ENCODE data around the gene STAG3. TPM values are rescaled to one million over a fixed set of nuclear protein-coding genes. Genes with fewer than 3 reads are reported as not detected.
"Not testable (repeated sequence)": the region's sequence is repeated elsewhere in the genome, so short reads cannot be mapped to it uniquely, and the experiment has no call there.

Gene STAG3
- polyA plus RNA-seq, 2 donors, result 0.25 to 0.73 TPM

DNA sequence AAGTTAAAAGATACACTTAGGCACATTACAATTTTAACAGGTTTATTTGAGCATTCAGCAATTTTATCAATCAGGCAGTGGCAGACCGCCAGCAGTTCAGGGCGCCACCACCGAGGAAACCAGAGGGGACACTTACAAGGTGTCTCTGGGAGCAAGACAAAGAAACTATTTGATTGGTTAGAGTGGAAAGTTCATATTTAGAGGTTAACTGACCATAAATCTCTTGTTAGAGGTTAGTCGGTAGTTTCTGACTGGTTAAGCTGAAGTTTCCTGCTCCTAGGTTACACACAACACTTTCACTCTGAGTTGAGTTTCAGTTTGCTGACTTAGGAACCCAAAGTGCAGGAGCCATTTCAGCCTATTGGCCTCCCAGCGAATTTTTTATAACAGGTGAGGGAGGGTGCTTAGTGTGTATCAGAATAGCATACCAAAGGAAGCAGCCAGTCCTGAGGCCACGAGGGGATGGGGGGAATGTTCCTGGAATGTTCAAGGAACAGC lies 31.2 kb downstream of the STAG3 start:
- 40 to 58% methylated on average over 6 of the region's 6 CpGs for WGBS, 2 donors
- Histone ChIP-seq H3K36me3 (ENCODE audit: control insufficient read depth in 2 of 2, insufficient read depth in 2 of 2, low read length in 1 of 2) (no peaks in the 10 kb centered on the region), H3K4me3 (ENCODE audit: low read depth in 1 of 2, low read length in 2 of 2) (no peak overlapping the region), H3K9me3 (ENCODE audit: control insufficient read depth in 2 of 2, insufficient read depth in 1 of 2, low read depth in 1 of 2, low read length in 1 of 2) (no peaks in the 10 kb centered on the region), H3K4me1 (ENCODE audit: control insufficient read depth in 2 of 2, insufficient read depth in 2 of 2, low read length in 1 of 2) (no peaks in the 10 kb centered on the region), H3K27ac (ENCODE audit: low read depth in 2 of 2, low read length in 1 of 2) (no peak overlapping the region), H3K27me3 (ENCODE audit: control insufficient read depth in 1 of 2, insufficient read depth in 2 of 2, low read length in 2 of 2) (no peaks in the 10 kb centered on the region)

DNA sequence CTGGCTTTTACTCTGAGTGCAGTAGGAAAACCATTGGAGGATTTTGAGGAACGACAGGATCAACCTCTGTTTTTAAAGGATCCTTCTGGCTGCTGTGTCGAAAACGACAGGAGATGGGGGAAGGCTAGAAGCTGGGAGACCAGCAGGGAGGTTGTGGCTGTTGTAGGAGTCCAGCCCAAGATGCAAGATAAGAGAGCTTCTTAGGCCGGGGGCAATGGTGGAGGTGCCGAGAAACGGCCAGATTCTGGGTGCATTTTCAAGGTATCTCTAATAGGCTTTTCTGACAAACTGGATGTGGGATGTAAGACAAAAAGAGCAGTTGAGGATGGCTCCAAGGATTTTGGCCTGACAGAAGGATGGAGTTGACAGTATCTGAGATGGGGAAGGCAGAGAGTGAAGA lies 31.8 kb downstream of the STAG3 start:
- Histone ChIP-seq H3K36me3 (ENCODE audit: control insufficient read depth in 2 of 2, insufficient read depth in 2 of 2, low read length in 1 of 2) (no peaks in the 10 kb centered on the region), H3K4me3 (ENCODE audit: low read depth in 1 of 2, low read length in 2 of 2) (no peak overlapping the region), H3K27me3 (ENCODE audit: control insufficient read depth in 1 of 2, insufficient read depth in 2 of 2, low read length in 2 of 2) (no peaks in the 10 kb centered on the region), H3K27ac (ENCODE audit: low read depth in 2 of 2, low read length in 1 of 2) (no peak overlapping the region), H3K4me1 (ENCODE audit: control insufficient read depth in 2 of 2, insufficient read depth in 2 of 2, low read length in 1 of 2) (no peaks in the 10 kb centered on the region), H3K9me3 (ENCODE audit: control insufficient read depth in 2 of 2, insufficient read depth in 1 of 2, low read depth in 1 of 2, low read length in 1 of 2) (no peaks in the 10 kb centered on the region)
- 62 to 63% methylated on average over 6 of the region's 6 CpGs for WGBS, 2 donors

GRCh38 chr7:100210805-100211204 lies 33.1 kb downstream of the STAG3 start:
- H3K4me3 ChIP-seq (ENCODE audit: low read depth in 1 of 2, low read length in 2 of 2), result no peak overlapping the region
- no peaks in the 10 kb centered on the region for H3K4me1 ChIP-seq (ENCODE audit: control insufficient read depth in 2 of 2, insufficient read depth in 2 of 2, low read length in 1 of 2)
- H3K27me3 ChIP-seq (ENCODE audit: control insufficient read depth in 1 of 2, insufficient read depth in 2 of 2, low read length in 2 of 2), result no peaks in the 10 kb centered on the region
- 67 to 75% methylated on average over 5 of the region's 5 CpGs for WGBS, 2 donors
- H3K36me3 ChIP-seq (ENCODE audit: control insufficient read depth in 2 of 2, insufficient read depth in 2 of 2, low read length in 1 of 2), result no peaks in the 10 kb centered on the region
- no peak overlapping the region for H3K27ac ChIP-seq (ENCODE audit: low read depth in 2 of 2, low read length in 1 of 2)
- H3K9me3 ChIP-seq (ENCODE audit: control insufficient read depth in 2 of 2, insufficient read depth in 1 of 2, low read depth in 1 of 2, low read length in 1 of 2), result no peaks in the 10 kb centered on the region

DNA sequence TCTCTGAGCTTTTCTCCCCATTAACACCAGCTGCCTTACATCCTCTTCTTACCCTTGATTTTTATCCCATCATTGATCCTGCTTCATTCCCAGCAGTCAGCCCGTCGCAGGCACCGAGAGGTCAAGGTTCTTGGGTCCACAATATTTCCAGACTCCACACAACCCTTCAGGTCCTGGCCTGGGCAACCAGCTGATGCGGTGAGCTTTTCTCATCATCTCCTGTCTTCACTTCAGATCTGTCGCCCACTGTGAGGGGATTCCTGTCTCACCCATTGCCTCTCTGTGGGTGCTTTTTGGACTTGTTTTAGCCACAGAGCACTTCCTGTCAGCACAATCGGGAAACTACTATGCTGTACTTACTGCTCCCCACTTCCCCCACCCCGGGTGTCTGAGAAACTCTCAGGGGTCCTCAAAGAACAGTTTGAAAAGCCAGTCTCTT lies 33.6 kb downstream of the STAG3 start:
- no peak overlapping the region for H3K4me3 ChIP-seq (ENCODE audit: low read depth in 1 of 2, low read length in 2 of 2)
- H3K36me3 ChIP-seq (ENCODE audit: control insufficient read depth in 2 of 2, insufficient read depth in 2 of 2, low read length in 1 of 2), result no peaks in the 10 kb centered on the region
- H3K27me3 ChIP-seq (ENCODE audit: control insufficient read depth in 1 of 2, insufficient read depth in 2 of 2, low read length in 2 of 2), result no peaks in the 10 kb centered on the region
- WGBS, 2 donors, result 78 to 79% methylated on average over 7 of the region's 7 CpGs
- H3K4me1 ChIP-seq (ENCODE audit: control insufficient read depth in 2 of 2, insufficient read depth in 2 of 2, low read length in 1 of 2), result no peaks in the 10 kb centered on the region
- H3K27ac ChIP-seq (ENCODE audit: low read depth in 2 of 2, low read length in 1 of 2), result no peak overlapping the region
- H3K9me3 ChIP-seq (ENCODE audit: control insufficient read depth in 2 of 2, insufficient read depth in 1 of 2, low read depth in 1 of 2, low read length in 1 of 2), result no peaks in the 10 kb centered on the region

DNA sequence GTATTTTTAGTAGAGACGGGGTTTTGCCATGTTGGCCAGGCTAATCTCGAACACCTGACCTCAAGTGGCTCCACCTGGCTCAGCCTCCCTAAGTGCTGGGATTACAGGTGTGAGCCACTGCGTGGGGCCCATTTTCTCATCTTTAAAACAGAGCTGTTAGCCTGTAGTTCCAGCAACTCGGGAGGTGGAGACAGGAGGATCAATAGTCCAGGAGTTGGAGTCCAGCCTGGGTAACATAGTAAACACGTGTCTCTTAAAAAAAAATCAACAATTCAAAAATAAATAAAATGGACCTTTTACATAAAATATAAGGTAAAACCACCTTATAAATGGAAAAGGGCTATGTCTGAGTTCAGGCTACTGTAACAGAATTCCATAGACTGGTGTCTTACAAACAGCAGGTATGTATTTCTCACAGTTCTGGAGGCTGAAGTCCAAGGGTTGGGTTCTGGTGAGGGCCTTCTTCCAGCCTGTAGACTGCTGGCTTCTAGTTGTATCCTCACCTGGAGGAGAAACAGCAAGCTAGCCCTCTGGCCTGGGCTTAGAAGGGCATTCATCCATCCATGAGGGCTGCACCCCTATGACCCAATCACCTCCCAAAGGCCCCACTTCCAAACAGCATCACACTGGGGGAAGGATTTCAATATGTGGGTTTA lies 35.0 kb downstream of the STAG3 start:
- Histone ChIP-seq H3K27me3 (ENCODE audit: control insufficient read depth in 1 of 2, insufficient read depth in 2 of 2, low read length in 2 of 2) (no peaks in the 10 kb centered on the region), H3K27ac (ENCODE audit: low read depth in 2 of 2, low read length in 1 of 2) (no peak overlapping the region), H3K4me3 (ENCODE audit: low read depth in 1 of 2, low read length in 2 of 2) (no peak overlapping the region), H3K4me1 (ENCODE audit: control insufficient read depth in 2 of 2, insufficient read depth in 2 of 2, low read length in 1 of 2) (no peaks in the 10 kb centered on the region), H3K9me3 (ENCODE audit: control insufficient read depth in 2 of 2, insufficient read depth in 1 of 2, low read depth in 1 of 2, low read length in 1 of 2) (no peaks in the 10 kb centered on the region), H3K36me3 (ENCODE audit: control insufficient read depth in 2 of 2, insufficient read depth in 2 of 2, low read length in 1 of 2) (no peaks in the 10 kb centered on the region)
- 66 to 81% methylated on average over 5 of the region's 5 CpGs for WGBS, 2 donors

DNA sequence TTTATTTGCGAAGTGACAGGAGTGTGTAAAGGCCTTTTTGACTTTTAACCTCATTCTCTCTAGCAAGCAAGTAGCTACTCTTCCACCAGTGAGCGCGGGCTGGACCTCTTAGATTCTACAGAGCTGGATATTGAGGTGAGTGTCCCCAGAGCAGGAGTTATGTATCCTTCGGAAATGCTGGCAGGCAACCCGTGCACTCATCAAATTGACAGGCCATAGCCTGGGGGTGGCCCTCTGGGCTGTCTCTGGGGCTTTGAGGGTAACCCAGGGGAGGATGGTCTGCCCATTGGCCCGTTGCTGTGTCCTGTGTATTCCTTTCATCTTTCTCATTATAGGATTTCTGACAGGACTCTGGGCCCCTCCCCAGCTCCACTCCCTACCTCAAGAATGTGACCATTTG lies 36.0 kb downstream of the STAG3 start:
- Histone ChIP-seq H3K27ac (ENCODE audit: low read depth in 2 of 2, low read length in 1 of 2) (no peak overlapping the region), H3K9me3 (ENCODE audit: control insufficient read depth in 2 of 2, insufficient read depth in 1 of 2, low read depth in 1 of 2, low read length in 1 of 2) (no peaks in the 10 kb centered on the region), H3K27me3 (ENCODE audit: control insufficient read depth in 1 of 2, insufficient read depth in 2 of 2, low read length in 2 of 2) (no peaks in the 10 kb centered on the region), H3K36me3 (ENCODE audit: control insufficient read depth in 2 of 2, insufficient read depth in 2 of 2, low read length in 1 of 2) (no peaks in the 10 kb centered on the region), H3K4me3 (ENCODE audit: low read depth in 1 of 2, low read length in 2 of 2) (no peak overlapping the region), H3K4me1 (ENCODE audit: control insufficient read depth in 2 of 2, insufficient read depth in 2 of 2, low read length in 1 of 2) (no peaks in the 10 kb centered on the region)
- 61 to 66% methylated on average over 6 of the region's 6 CpGs for WGBS, 2 donors

DNA sequence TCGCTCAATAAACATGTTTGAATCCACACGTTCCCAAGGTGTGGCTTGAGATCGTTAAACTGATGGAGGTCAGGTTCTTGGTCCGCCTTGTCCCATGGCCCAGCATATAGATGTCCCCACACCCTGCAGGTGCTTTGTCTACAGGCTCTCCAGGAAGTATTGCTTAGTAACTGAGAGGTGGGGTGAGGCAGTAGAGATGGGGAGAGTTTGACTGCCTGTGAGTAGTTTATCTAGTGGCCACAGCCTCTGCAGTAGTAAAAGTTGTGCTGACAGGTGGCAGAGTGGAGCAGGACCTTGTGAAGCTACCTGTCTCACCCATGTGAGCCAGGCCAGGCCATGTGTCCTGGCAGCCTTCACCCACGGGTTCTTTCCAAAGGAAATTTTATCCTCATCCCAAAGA lies 36.6 kb downstream of the STAG3 start:
- H3K9me3 ChIP-seq (ENCODE audit: control insufficient read depth in 2 of 2, insufficient read depth in 1 of 2, low read depth in 1 of 2, low read length in 1 of 2); H3K4me3 ChIP-seq (ENCODE audit: low read depth in 1 of 2, low read length in 2 of 2); H3K4me1 ChIP-seq (ENCODE audit: control insufficient read depth in 2 of 2, insufficient read depth in 2 of 2, low read length in 1 of 2); H3K27ac ChIP-seq (ENCODE audit: low read depth in 2 of 2, low read length in 1 of 2); H3K27me3 ChIP-seq (ENCODE audit: control insufficient read depth in 1 of 2, insufficient read depth in 2 of 2, low read length in 2 of 2); H3K36me3 ChIP-seq (ENCODE audit: control insufficient read depth in 2 of 2, insufficient read depth in 2 of 2, low read length in 1 of 2): not testable (repeated sequence)
- WGBS, 2 donors, result 61 to 66% methylated on average over 5 of the region's 5 CpGs

DNA sequence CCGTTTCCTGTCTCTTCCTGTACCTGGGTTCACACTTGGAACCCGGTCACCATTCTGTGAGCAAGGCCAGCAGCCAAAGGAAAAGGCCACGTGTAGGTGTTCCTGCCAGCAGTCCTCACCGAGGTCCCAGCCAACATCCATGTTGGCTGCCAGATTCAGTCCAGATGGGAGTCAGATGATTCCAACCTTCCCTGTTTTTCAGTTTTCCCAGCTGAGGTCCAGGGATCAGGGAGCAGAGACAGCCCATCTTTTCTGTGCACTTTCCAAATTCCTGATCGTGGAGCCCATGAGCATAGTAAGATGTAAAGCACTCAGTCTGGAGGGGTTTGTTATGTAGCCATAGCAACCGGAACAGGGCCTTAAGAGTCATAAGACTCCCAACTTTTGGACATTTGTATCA lies 38.2 kb downstream of the STAG3 start:
- Histone ChIP-seq H3K27ac (ENCODE audit: low read depth in 2 of 2, low read length in 1 of 2) (no peak overlapping the region), H3K4me3 (ENCODE audit: low read depth in 1 of 2, low read length in 2 of 2) (no peak overlapping the region), H3K27me3 (ENCODE audit: control insufficient read depth in 1 of 2, insufficient read depth in 2 of 2, low read length in 2 of 2) (no peaks in the 10 kb centered on the region), H3K4me1 (ENCODE audit: control insufficient read depth in 2 of 2, insufficient read depth in 2 of 2, low read length in 1 of 2) (no peaks in the 10 kb centered on the region), H3K9me3 (ENCODE audit: control insufficient read depth in 2 of 2, insufficient read depth in 1 of 2, low read depth in 1 of 2, low read length in 1 of 2) (no peaks in the 10 kb centered on the region), H3K36me3 (ENCODE audit: control insufficient read depth in 2 of 2, insufficient read depth in 2 of 2, low read length in 1 of 2) (no peaks in the 10 kb centered on the region)
- WGBS, 2 donors, result 39 to 51% methylated on average over 6 of the region's 6 CpGs

- WGBS, 2 donors, result 0% methylated on average over 1 to 2 of the region's 5 CpGs
Measured at GRCh38 chr7:100217934-100218333, 40.2 kb downstream of the STAG3 start.

GRCh38 chr7:100219271-100219737 lies 41.6 kb downstream of the STAG3 start:
- Histone ChIP-seq H3K27me3 (ENCODE audit: control insufficient read depth in 1 of 2, insufficient read depth in 2 of 2, low read length in 2 of 2) (no peaks in the 10 kb centered on the region), H3K27ac (ENCODE audit: low read depth in 2 of 2, low read length in 1 of 2) (peak overlapping the region in 1 of 2 donors; percentile 42), H3K36me3 (ENCODE audit: control insufficient read depth in 2 of 2, insufficient read depth in 2 of 2, low read length in 1 of 2) (no peaks in the 10 kb centered on the region), H3K4me3 (ENCODE audit: low read depth in 1 of 2, low read length in 2 of 2) (no peak overlapping the region), H3K9me3 (ENCODE audit: control insufficient read depth in 2 of 2, insufficient read depth in 1 of 2, low read depth in 1 of 2, low read length in 1 of 2) (no peaks in the 10 kb centered on the region), H3K4me1 (ENCODE audit: control insufficient read depth in 2 of 2, insufficient read depth in 2 of 2, low read length in 1 of 2) (no peaks in the 10 kb centered on the region)
- WGBS, 2 donors, result 76 to 80% methylated on average over 7 to 10 of the region's 10 CpGs

More at GRCh38 chr7:100217934-100218333, 40.2 kb downstream of the STAG3 start:
- H3K27ac ChIP-seq (ENCODE audit: low read depth in 2 of 2, low read length in 1 of 2); H3K4me1 ChIP-seq (ENCODE audit: control insufficient read depth in 2 of 2, insufficient read depth in 2 of 2, low read length in 1 of 2); H3K27me3 ChIP-seq (ENCODE audit: control insufficient read depth in 1 of 2, insufficient read depth in 2 of 2, low read length in 2 of 2); H3K4me3 ChIP-seq (ENCODE audit: low read depth in 1 of 2, low read length in 2 of 2); H3K9me3 ChIP-seq (ENCODE audit: control insufficient read depth in 2 of 2, insufficient read depth in 1 of 2, low read depth in 1 of 2, low read length in 1 of 2); H3K36me3 ChIP-seq (ENCODE audit: control insufficient read depth in 2 of 2, insufficient read depth in 2 of 2, low read length in 1 of 2): not testable (repeated sequence)

Measured in esophagus (tissue), 2 donors.